ENCODE results near the gene ZNF77.
A peak's percentile ranks its signal among the peaks of the same experiment; 100 is the strongest.
"Not testable (repeated sequence)": the region's sequence is repeated elsewhere in the genome, so short reads cannot be mapped to it uniquely, and the experiment has no call there.

The ZNF77 gene

DNA sequence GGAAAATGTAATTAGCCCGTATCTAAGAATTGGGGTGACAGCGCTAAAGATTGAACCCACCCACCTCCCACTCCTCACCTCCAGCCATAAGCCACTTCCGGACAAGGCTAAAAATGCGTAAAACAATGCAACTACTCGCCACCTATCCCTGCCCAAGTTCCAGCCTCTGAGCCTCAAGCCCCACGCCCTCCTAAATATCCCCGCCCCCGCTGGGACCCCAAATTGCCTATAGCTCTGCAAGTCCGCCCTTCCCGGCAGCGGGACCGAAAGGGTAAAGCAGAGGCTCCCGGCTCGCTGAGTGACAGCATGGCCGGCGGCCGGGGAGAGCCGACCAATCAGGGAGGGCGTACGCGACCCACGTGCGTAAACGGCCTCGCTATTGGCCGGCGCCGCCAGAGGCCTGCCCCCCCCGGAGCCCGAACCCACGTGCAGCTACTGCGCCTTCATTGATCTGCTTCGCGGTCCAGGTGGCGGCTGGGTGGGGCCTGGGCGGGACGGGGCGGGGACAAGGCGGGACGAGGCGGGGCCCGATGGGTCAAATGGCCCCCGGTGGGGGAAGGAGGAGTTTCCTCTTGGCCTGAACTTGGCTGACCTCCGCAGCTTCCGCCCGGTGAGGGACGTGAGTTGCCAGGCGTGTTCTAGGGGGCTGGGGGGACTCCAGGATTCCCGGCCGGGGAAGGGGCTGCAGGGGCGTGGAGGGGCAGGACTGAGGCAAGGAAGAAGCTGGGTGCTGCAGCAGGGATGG, 32.4 kb upstream of the ZNF77 start, which contains the start of gene TLE6:
TLE6 (plus strand) TSS at position 564 of the 745 bp plus-strand sequence. CDS start 670 bp downstream, outside the sequence.
- Histone ChIP-seq H3K9me3 (ENCODE audit: low read depth, low read length) (no peaks in the 10 kb centered on the region), H3K36me3 (ENCODE audit: insufficient read depth, low read length) (no peaks in the 10 kb centered on the region), H3K9ac (ENCODE audit: insufficient read length) (peak within 1 kb of the TSS; percentile 32), H3K4me3 (peak within 1 kb of the TSS; percentile 90), H3K27ac (no peak within 1 kb of the TSS)
- no peak for DNase-seq (ENCODE audit: low read depth, low spot score)
- no peak for TF ChIP-seq EZH2 (IDR thresholded peaks at IDR 0.05)
- TF ChIP-seq POLR2AphosphoS5 (IDR thresholded peaks at IDR 0.05; ENCODE audit: borderline replicate concordance, low read depth, low read length), result peak; percentile 44; the same call in 1 of the 2 replicates
- no peak for TF ChIP-seq FOXP2 (optimal IDR thresholded peaks at IDR 0.05; ENCODE audit: control extremely low read depth, extremely low read length, insufficient read depth)

DNA sequence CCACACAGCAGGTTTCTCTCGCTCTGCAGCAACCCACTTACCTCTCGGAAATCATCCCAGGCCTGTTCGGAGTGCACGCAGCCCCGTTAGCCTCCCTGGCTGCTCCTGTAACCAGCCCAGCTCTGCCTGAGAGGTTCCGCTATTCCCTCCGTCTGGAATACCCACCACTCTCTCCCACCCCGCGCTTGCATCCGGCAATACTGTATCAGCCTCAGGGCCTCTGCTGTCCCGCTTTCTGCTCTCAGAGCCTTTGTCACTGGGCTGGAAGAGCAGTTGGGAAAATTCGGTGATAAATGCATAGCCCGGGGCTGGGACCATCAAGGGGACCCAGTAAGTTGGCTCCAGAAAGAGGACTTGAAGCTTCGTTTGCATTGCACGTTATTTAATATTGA, 31.8 kb upstream of the ZNF77 start:
- peak overlapping the region; percentile 32 for H3K9ac ChIP-seq (ENCODE audit: insufficient read length)
- no peaks in the 10 kb centered on the region for H3K36me3 ChIP-seq (ENCODE audit: insufficient read depth, low read length)
- no peaks in the 10 kb centered on the region for H3K9me3 ChIP-seq (ENCODE audit: low read depth, low read length)
- DNase-seq (ENCODE audit: low read depth, low spot score), result no peak
- H3K4me3 ChIP-seq, result peak overlapping the region; percentile 90
- no peak for TF ChIP-seq POLR2AphosphoS5 (IDR thresholded peaks at IDR 0.05; ENCODE audit: borderline replicate concordance, low read depth, low read length)
- no peak for TF ChIP-seq FOXP2 (optimal IDR thresholded peaks at IDR 0.05; ENCODE audit: control extremely low read depth, extremely low read length, insufficient read depth)
- no peak for TF ChIP-seq EZH2 (IDR thresholded peaks at IDR 0.05)
- H3K27ac ChIP-seq, result no peak overlapping the region

DNA sequence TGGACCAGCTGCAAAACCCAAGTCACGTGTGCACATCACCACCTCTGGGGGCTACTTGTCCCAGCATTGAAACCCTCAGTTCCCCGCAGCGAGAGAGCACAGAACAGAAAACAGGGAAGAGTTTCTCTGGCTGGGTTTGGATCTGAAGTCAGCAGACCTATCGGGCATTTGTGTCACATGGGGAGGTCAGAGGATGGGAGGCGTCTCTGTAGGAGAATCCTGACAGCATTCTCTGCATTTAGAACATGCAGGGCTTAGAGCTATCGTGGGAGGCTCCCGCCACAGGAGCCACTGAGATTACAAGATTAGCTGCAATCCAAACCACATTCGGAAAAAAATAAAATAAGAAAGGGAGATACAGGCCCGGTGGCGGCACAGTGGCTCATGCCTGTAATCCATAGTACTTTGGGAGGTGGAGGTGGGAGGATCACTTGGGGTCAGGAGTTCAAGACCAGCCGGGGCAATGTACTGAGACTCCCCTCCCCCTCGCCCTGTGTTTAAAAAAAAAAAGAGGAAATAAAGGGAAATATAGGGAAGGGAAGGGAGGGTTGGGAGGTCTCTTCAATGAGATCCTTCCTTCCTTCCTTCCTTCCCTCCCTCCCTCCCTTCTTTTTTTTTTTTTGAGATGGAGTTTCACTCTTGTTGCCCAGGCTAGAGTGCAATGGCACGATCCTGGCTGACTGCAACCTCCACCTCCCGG, 29.7 kb upstream of the ZNF77 start:
- no peaks in the 10 kb centered on the region for H3K36me3 ChIP-seq (ENCODE audit: insufficient read depth, low read length)
- no peak overlapping the region for H3K27ac ChIP-seq
- DNase-seq (ENCODE audit: low read depth, low spot score), result no peak
- TF ChIP-seq FOXP2 (optimal IDR thresholded peaks at IDR 0.05; ENCODE audit: control extremely low read depth, extremely low read length, insufficient read depth) (no peak), POLR2AphosphoS5 (IDR thresholded peaks at IDR 0.05; ENCODE audit: borderline replicate concordance, low read depth, low read length) (no peak), EZH2 (IDR thresholded peaks at IDR 0.05) (no peak)
- no peak overlapping the region for H3K4me3 ChIP-seq
- H3K9ac ChIP-seq (ENCODE audit: insufficient read length), result no peak overlapping the region
- H3K9me3 ChIP-seq (ENCODE audit: low read depth, low read length), result no peaks in the 10 kb centered on the region

GRCh38 chr19:2973229-2973628, 28.5 kb upstream of the ZNF77 start:
- no peak overlapping the region for H3K27ac ChIP-seq
- H3K9me3 ChIP-seq (ENCODE audit: low read depth, low read length), result no peaks in the 10 kb centered on the region
- no peak overlapping the region for H3K9ac ChIP-seq (ENCODE audit: insufficient read length)
- H3K36me3 ChIP-seq (ENCODE audit: insufficient read depth, low read length), result no peaks in the 10 kb centered on the region
- no peak overlapping the region for H3K4me3 ChIP-seq
- no peak for DNase-seq (ENCODE audit: low read depth, low spot score)
- no peak for TF ChIP-seq EZH2 (IDR thresholded peaks at IDR 0.05)
- no peak for TF ChIP-seq FOXP2 (optimal IDR thresholded peaks at IDR 0.05; ENCODE audit: control extremely low read depth, extremely low read length, insufficient read depth)
- TF ChIP-seq POLR2AphosphoS5 (IDR thresholded peaks at IDR 0.05; ENCODE audit: borderline replicate concordance, low read depth, low read length), result no peak

DNA sequence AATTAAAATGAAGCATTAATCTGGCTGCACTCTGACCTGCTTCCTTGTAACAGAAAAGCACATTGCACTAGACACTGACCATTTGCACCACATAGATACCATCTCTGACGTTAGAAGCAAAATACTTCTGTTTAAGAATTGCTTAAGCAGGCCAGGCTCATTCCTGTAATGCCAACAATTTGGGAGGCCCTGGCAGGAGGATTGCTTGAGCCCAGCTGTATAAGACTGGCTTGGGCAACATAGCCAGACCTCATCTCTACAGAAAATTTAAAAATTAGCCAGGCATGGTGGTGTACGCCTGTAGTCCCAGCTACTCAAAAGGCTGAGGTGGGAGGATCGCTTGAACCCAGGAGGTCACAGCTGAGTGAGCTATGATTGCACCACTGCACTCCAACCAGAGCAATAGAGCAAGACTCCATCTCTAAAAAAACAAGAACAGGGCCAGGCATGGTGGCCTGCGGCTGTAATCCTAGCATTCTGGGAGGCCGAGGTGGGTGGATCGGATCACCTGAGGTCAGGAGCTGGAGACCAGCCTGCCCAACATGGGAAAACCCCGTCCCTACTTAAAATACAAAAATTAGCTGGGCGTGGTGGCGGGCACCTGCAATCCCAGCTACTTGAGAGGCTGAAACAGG, 25.5 kb upstream of the ZNF77 start:
- Histone ChIP-seq H3K36me3 (ENCODE audit: insufficient read depth, low read length) (no peaks in the 10 kb centered on the region), H3K27ac (no peak overlapping the region), H3K4me3 (no peak overlapping the region), H3K9ac (ENCODE audit: insufficient read length) (no peak overlapping the region), H3K9me3 (ENCODE audit: low read depth, low read length) (no peaks in the 10 kb centered on the region)
- DNase-seq (ENCODE audit: low read depth, low spot score), result no peak
- TF ChIP-seq FOXP2 (optimal IDR thresholded peaks at IDR 0.05; ENCODE audit: control extremely low read depth, extremely low read length, insufficient read depth) (no peak), EZH2 (IDR thresholded peaks at IDR 0.05) (no peak), POLR2AphosphoS5 (IDR thresholded peaks at IDR 0.05; ENCODE audit: borderline replicate concordance, low read depth, low read length) (no peak)

DNA sequence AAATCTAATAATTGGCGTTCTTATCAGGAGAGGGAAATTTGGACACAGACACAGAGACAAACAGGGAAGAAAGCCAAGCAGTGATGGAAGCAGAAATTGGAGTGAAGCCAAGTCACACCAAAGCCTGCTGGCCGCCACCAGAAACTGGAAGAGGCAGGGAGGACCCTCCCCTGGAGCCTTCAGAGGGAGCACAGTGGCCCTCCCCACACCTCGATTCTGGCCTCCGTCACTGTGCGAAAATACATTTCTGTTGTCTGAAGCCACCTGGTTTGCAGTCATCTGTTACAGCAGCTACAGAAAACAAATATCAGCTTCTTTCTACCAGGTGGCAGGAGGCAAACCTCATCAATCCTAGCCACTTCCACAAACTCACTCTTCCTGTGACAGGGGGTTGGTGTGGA, 24.3 kb upstream of the ZNF77 start:
- DNase-seq (ENCODE audit: low read depth, low spot score), result no peak

DNA sequence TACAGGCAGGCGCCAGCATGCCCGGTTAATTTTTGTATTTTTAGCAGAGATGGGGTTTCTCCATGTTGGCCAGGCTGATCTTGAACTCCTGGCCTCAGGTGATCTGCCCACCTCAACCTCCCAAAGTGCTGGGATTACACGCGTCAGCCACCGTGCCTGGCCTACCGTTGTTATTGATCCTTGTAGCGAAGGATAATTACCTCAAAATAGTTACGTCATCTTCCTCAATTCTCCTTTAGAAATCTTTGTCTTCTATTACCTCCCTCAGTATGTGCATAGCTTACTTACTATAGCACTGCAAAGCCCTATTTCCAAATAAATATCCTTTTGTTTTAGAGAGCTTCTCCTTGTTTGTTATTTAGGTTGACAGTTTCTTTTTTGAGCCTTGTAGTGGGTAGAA, 23.2 kb upstream of the ZNF77 start:
- DNase-seq (ENCODE audit: low read depth, low spot score), result no peak
- Histone ChIP-seq H3K4me3 (no peak overlapping the region), H3K9me3 (ENCODE audit: low read depth, low read length) (no peaks in the 10 kb centered on the region), H3K36me3 (ENCODE audit: insufficient read depth, low read length) (no peaks in the 10 kb centered on the region), H3K27ac (no peak overlapping the region), H3K9ac (ENCODE audit: insufficient read length) (no peak overlapping the region)
- no peak for TF ChIP-seq EZH2 (IDR thresholded peaks at IDR 0.05)
- no peak for TF ChIP-seq POLR2AphosphoS5 (IDR thresholded peaks at IDR 0.05; ENCODE audit: borderline replicate concordance, low read depth, low read length)
- TF ChIP-seq FOXP2 (optimal IDR thresholded peaks at IDR 0.05; ENCODE audit: control extremely low read depth, extremely low read length, insufficient read depth), result no peak

More for the DNA sequence above, 24.3 kb upstream of the ZNF77 start:
- H3K9me3 ChIP-seq (ENCODE audit: low read depth, low read length), result no peaks in the 10 kb centered on the region
- TF ChIP-seq FOXP2 (optimal IDR thresholded peaks at IDR 0.05; ENCODE audit: control extremely low read depth, extremely low read length, insufficient read depth), result no peak
- no peak for TF ChIP-seq POLR2AphosphoS5 (IDR thresholded peaks at IDR 0.05; ENCODE audit: borderline replicate concordance, low read depth, low read length)
- no peak for TF ChIP-seq EZH2 (IDR thresholded peaks at IDR 0.05)
- no peak overlapping the region for H3K27ac ChIP-seq
- no peak overlapping the region for H3K9ac ChIP-seq (ENCODE audit: insufficient read length)
- no peak overlapping the region for H3K4me3 ChIP-seq
- H3K36me3 ChIP-seq (ENCODE audit: insufficient read depth, low read length), result no peaks in the 10 kb centered on the region

DNA sequence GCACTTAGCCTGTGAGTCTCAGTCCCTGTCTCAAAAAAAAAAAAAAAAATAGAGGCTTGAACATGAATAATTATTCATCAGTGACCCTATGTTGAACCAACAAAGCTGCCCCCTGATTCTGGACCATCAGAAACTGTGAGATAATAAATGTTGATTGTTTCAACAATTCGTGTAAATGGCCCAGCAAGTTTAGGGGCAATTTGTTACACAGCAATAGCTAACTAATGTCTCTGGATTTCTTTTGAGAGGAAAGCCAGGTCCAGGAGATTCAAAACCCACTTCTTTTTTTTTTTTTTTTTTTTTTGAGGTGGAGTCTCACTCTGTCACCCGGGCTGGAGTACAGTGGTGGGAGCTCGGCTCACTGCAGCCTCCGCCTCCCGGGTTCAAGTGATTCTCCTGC, 20.1 kb upstream of the ZNF77 start:
- no peak overlapping the region for H3K4me3 ChIP-seq
- no peaks in the 10 kb centered on the region for H3K9me3 ChIP-seq (ENCODE audit: low read depth, low read length)
- no peak overlapping the region for H3K9ac ChIP-seq (ENCODE audit: insufficient read length)
- no peak for DNase-seq (ENCODE audit: low read depth, low spot score)
- no peaks in the 10 kb centered on the region for H3K36me3 ChIP-seq (ENCODE audit: insufficient read depth, low read length)
- TF ChIP-seq FOXP2 (optimal IDR thresholded peaks at IDR 0.05; ENCODE audit: control extremely low read depth, extremely low read length, insufficient read depth) (no peak), EZH2 (IDR thresholded peaks at IDR 0.05) (no peak), POLR2AphosphoS5 (IDR thresholded peaks at IDR 0.05; ENCODE audit: borderline replicate concordance, low read depth, low read length) (no peak)
- no peak overlapping the region for H3K27ac ChIP-seq

DNA sequence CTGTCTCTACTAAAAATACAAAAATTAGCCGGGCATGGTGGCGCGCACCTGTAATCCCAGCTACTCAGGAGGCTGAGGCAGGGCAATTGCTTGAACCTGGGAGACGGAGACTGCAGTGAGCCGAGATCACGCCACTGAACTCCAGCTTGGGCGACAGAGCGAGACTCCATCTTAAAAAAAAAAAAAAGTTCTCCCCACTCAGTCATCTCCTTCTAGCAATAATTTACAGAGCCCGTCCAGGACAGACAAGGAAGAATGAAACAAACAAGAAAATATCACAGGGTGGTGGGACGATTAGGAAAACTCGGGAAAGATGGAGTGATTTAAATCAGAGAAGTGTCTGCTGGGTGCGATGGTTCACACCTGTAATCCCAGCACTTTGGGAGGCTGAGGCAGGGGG, 18.9 kb upstream of the ZNF77 start:
- H3K4me3 ChIP-seq; H3K9me3 ChIP-seq (ENCODE audit: low read depth, low read length); H3K9ac ChIP-seq (ENCODE audit: insufficient read length); DNase-seq (ENCODE audit: low read depth, low spot score); H3K27ac ChIP-seq; H3K36me3 ChIP-seq (ENCODE audit: insufficient read depth, low read length): not testable (repeated sequence)

Measured in SK-N-MC (cell line).